K562 (cell line): Measurements from ENCODE around the gene PHLDA3. TPM values are rescaled to one million over a fixed set of nuclear protein-coding genes. Genes with fewer than 3 reads are reported as not detected.

Source experiments
- ATAC-seq: fragments of 200-7000 bp; cut with Tn5 transposase; 3 replicates; pipeline ENCODE4 v1.9.1; 2020; ENCODE audit warnings: moderate library complexity
- BruUV-seq: library from RNA; stranded (reverse); fragments of 400-500 nt; replicated peaks from 2 replicates; lab custom pipeline; 2021; lab: Mats Ljungman, UMichigan
- CTCF ChIA-PET: fragments of 300-600 bp; formaldehyde crosslinking; extraction: SDS; loops from one replicate; lab custom pipeline; 2021; ENCODE audit warnings: low intra/inter-chr PET ratio; lab: Yijun Ruan, JAX
- POLR2A ChIA-PET: fragments of 300-600, 350-650 bp; sonication (Branson Sonifier 250); formaldehyde crosslinking; extraction: SDS; loops from one replicate; lab custom pipeline; 2021; ENCODE audit warnings: antibody characterized with exemption, inconsistent platforms; lab: Yijun Ruan, JAX
- DNase-seq, 4 experiments: peaks; one replicate each; pipeline versions ENCODE4 v3.0.0 to v3.0.0-alpha.2; 2011 to 2018; ENCODE audit warnings: low spot score in 3 of 4, mixed read lengths in 3 of 4; ENCODE audit errors: extremely low read depth in 1 of 4
- FAIRE-seq: peaks from 2 replicates; lab custom pipeline; 2011; peaks lifted over from hg19 to GRCh38; lab: Jason Lieb, UNC
- H2AFZ ChIP-seq: 2 replicates; pipeline ENCODE4 v1.6.0; 2011; ENCODE audit warnings: low read depth, low read length, control low read depth, inconsistent platforms
- H3K27ac ChIP-seq: fragments of 200-600 bp; 3 replicates; pipeline ENCODE4 v1.8.0; 2011; ENCODE audit warnings: low read depth, mild to moderate bottlenecking, control low read depth, inconsistent platforms, low read length, moderate library complexity, mixed read lengths; ENCODE audit errors: extremely low read depth
- H3K27me3 ChIP-seq, 2 experiments: fragments of 300-600 bp in 1 of 2; 2 replicates in 1 of 2; 3 replicates in 1 of 2; pipeline versions ENCODE4 v1.6.0 to v1.8.0; 2011; ENCODE audit warnings: inconsistent platforms in 2 of 2, low read length in 2 of 2, mild to moderate bottlenecking in 1 of 2, mixed read lengths in 1 of 2, moderate library complexity in 1 of 2; ENCODE audit not compliant: control insufficient read depth in 2 of 2, insufficient read depth in 2 of 2
- H3K36me3 ChIP-seq: fragments of 300-600 bp; 3 replicates; pipeline ENCODE4 v1.8.0; 2011; ENCODE audit warnings: mild to moderate bottlenecking, low read length, inconsistent platforms; ENCODE audit not compliant: control insufficient read depth, insufficient read depth
- H3K4me1 ChIP-seq, 2 experiments: fragments of 200-600 bp in 1 of 2; replicated peaks in 1 of 2; 2 replicates in 1 of 2; 3 replicates in 1 of 2; pipeline versions ENCODE4 v1.5.1 to v1.8.0; 2011; ENCODE audit warnings: inconsistent platforms in 2 of 2, low read length in 2 of 2, mild to moderate bottlenecking in 1 of 2, mixed read lengths in 1 of 2, moderate library complexity in 1 of 2; ENCODE audit not compliant: control insufficient read depth in 2 of 2, insufficient read depth in 2 of 2
- H3K4me2 ChIP-seq: 2 replicates; pipeline ENCODE4 v1.6.1; 2011; ENCODE audit warnings: low read length, control low read depth, inconsistent platforms, mixed read lengths; ENCODE audit not compliant: insufficient read depth
- H3K4me3 ChIP-seq: fragments of 200-600 bp; sonication (generic), shearing (Covaris generic); 2 replicates; pipeline ENCODE4 v1.5.1; 2016; ENCODE audit warnings: control low read depth, inconsistent platforms
- H3K79me2 ChIP-seq: fragments of 200-600 bp; 3 replicates; pipeline ENCODE4 v1.8.0; 2011; ENCODE audit warnings: low read length, inconsistent platforms; ENCODE audit not compliant: control insufficient read depth, insufficient read depth
- H3K9ac ChIP-seq, 2 experiments: 2 replicates each; pipeline versions ENCODE4 v1.6.0 to v1.6.1; 2011; ENCODE audit warnings: low read depth in 2 of 2, low read length in 2 of 2, control low read depth in 1 of 2, inconsistent platforms in 1 of 2, mild to moderate bottlenecking in 1 of 2, mixed read lengths in 1 of 2; ENCODE audit not compliant: insufficient read depth in 1 of 2
- H3K9me1 ChIP-seq: one replicate; pipeline ENCODE4 v1.6.0; 2011; ENCODE audit warnings: inconsistent platforms, mild to moderate bottlenecking, low read length, moderate library complexity; ENCODE audit not compliant: control insufficient read depth, insufficient read depth
- H3K9me3 ChIP-seq: replicated peaks from 2 replicates; pipeline ENCODE4 v1.5.1; 2011; ENCODE audit warnings: low read depth, low read length, inconsistent platforms; ENCODE audit not compliant: control insufficient read depth, insufficient read depth
- H4K20me1 ChIP-seq: replicated peaks from 2 replicates; pipeline ENCODE4 v1.6.1; 2011; ENCODE audit warnings: low read length, inconsistent platforms, mixed read lengths; ENCODE audit not compliant: control insufficient read depth, insufficient read depth
- ATF7 ChIP-seq: fragments of 450-650 bp; IDR thresholded peaks from 2 replicates; pipeline ENCODE4 v1.7.1; 2014; ENCODE audit warnings: mild to moderate bottlenecking, moderate library complexity
- BCL6 ChIP-seq: fragments of 250-450 bp; sonication (Bioruptor Pico); IDR thresholded peaks from 2 replicates; pipeline ENCODE4 v1.4.0; 2020
- CBX3 ChIP-seq, 2 experiments: IDR thresholded peaks; 1 replicate in 1 of 2; 2 replicates in 1 of 2; pipeline ENCODE4 v1.6.1; 2012; ENCODE audit warnings: inconsistent platforms in 2 of 2, low read length in 2 of 2, borderline replicate concordance in 1 of 2, control low read depth in 1 of 2
- EWSR1 ChIP-seq: fragments of 450-650 bp; IDR thresholded peaks from 2 replicates; pipeline ENCODE4 v1.6.1; 2018; ENCODE audit warnings: borderline replicate concordance, mild to moderate bottlenecking, low read depth, moderate library complexity; ENCODE audit not compliant: partially characterized antibody
- FOXJ2 ChIP-seq: fragments of 200-800 bp; sonication (Bioruptor generic); IDR thresholded peaks from 2 replicates; pipeline ENCODE4 v1.6.1; 2016; ENCODE audit warnings: missing genetic modification characterization, missing compliant biosample characterization
- HDAC2 ChIP-seq: fragments of 450-650 bp; IDR thresholded peaks from 2 replicates; pipeline ENCODE4 v1.6.1; 2016; ENCODE audit warnings: mild to moderate bottlenecking
- MLLT1 ChIP-seq, 2 experiments: fragments of 450-650 bp; IDR thresholded peaks; 2 replicates each; pipeline ENCODE4 v1.6.1; 2016
- NFYB ChIP-seq: IDR thresholded peaks from 2 replicates; pipeline ENCODE4 v1.6.1; 2011; ENCODE audit warnings: mild to moderate bottlenecking, moderate library complexity; ENCODE audit not compliant: insufficient read length; ENCODE audit errors: extremely low read depth
- PCBP1 ChIP-seq: fragments of 200-400 bp; formaldehyde crosslinking; IDR thresholded peaks from 2 replicates; pipeline ENCODE4 v1.6.1; 2018; ENCODE audit warnings: mild to moderate bottlenecking, low read depth, low read length; ENCODE audit not compliant: poor library complexity, severe bottlenecking
- PPARD ChIP-seq: fragments of 250-450 bp; sonication (Bioruptor Pico); IDR thresholded peaks from 2 replicates; pipeline ENCODE4 v1.8.0; 2022; ENCODE audit warnings: inconsistent platforms, mild to moderate bottlenecking, moderate library complexity
- TAL1 ChIP-seq: fragments of 450-650 bp; IDR thresholded peaks from 2 replicates; pipeline ENCODE4 v1.6.1; 2016; ENCODE audit warnings: mild to moderate bottlenecking
- ZNF274 ChIP-seq: IDR thresholded peaks from 2 replicates; pipeline ENCODE4 v1.6.1; 2011; ENCODE audit warnings: low read depth, mild to moderate bottlenecking, low read length, moderate library complexity, borderline replicate concordance
- WGBS: fragments of 100-300 bp; shearing (Covaris generic); methylation state at CpG from one replicate; pipeline ENCODE4 v1.1.6; 2016; ENCODE audit warnings: low coverage, mixed read lengths; ENCODE audit not compliant: insufficient coverage; ENCODE audit errors: missing lambda C conversion rate; 5-methylcytosine and 5-hydroxymethylcytosine counted together
- in situ Hi-C: fragments of 300-500 bp; cut with MboI; formaldehyde crosslinking; loops from 4 replicates; pipeline ENCODE4 v1.15.0; 2018; ENCODE audit warnings: inconsistent platforms, mixed read lengths
- intact Hi-C: fragments of 100-400 bp; cut with micrococcal nuclease; formaldehyde crosslinking; loops from 2 replicates; pipeline ENCODE4 v1.14.2; 2022
- polyA plus RNA-seq, 8 experiments: library from polyadenylated mRNA; depleted of rRNA in 4 of 8; stranded (reverse) in 5 of 8; unstranded in 3 of 8; fragments of >200 nt; fragmentation: Nextera tagmentation in 2 of 8; fragmentation: Illumina TruSeq in 1 of 8; extraction: Ambion mirVana in 2 of 8; extraction: Trizol in 1 of 8; gene quantifications; 2 replicates each; pipeline versions ENCODE4 v1.2.1 to v1.2.3, GENCODE V29; 2011 to 2014; ENCODE audit warnings: inconsistent platforms in 1 of 8, missing spikeins in 1 of 8
- total RNA-seq, 7 experiments: library from RNA; depleted of rRNA in 6 of 7; stranded (reverse); fragments of >200 nt in 6 of 7; fragmentation: Illumina TruSeq in 2 of 7; extraction: Trizol in 2 of 7; gene quantifications; 2 replicates each; pipeline versions ENCODE4 v1.2.1 to v1.2.3, GENCODE V29; 2011 to 2021; ENCODE audit warnings: low replicate concordance in 1 of 7
- TF ChIP-seq, protein P1 (sequence below): sonication (generic); formaldehyde crosslinking; IDR thresholded peaks from 2 replicates; pipeline ENCODE4 v1.8.0; 2022; ENCODE audit warnings: mild to moderate bottlenecking, low read depth, missing genetic modification reagents
- TF ChIP-seq, protein P2 (sequence below), 2 experiments: fragments of 450-650 bp in 1 of 2; sonication (generic) in 1 of 2; formaldehyde crosslinking; conservative IDR thresholded peaks; 2 replicates each; pipeline versions ENCODE4 v1.4.0 to v1.8.1; 2020 to 2022; ENCODE audit warnings: mild to moderate bottlenecking in 1 of 2, missing genetic modification reagents in 1 of 2

Gene PHLDA3
- total and polyA plus RNA-seq, 9 of the 15 experiments (the other 6 are each of a cell fraction or from before 2014, with no cell fraction given), result 0.11 to 0.27 TPM; not detected in 7

DNA sequence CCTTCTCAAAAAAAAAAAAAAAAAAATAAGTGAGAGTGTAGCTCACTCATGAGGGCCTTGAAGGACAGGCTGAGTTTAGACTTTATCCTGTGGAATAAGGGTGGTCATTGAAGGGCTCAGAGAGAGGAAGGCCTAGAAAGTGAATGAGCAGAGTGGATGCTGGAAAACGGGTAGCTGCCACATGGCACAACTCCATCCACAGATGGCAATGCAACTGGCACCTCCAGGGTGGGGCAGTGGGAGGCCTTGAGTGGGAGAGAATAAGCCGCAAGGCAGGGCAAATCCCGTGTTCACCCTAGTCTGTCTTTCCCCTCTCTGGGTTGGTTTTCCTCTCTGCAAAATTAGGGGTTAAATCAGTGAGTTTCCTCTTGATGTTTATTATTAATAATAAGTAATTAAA, 50.5 kb downstream of the PHLDA3 start:
- Histone ChIP-seq H4K20me1 (peaks cover 8% of the 10 kb centered on the region; the same call in 1 of the 2 replicates), H3K27ac (no peak overlapping the region), H3K4me2 (no peak overlapping the region), H3K36me3 (no peaks in the 10 kb centered on the region), H3K9me1 (peaks cover 12% of the 10 kb centered on the region), H2AFZ (no peak overlapping the region), H3K9ac (no peak overlapping the region), H3K9me3 (no peaks in the 10 kb centered on the region), H3K79me2 (no peaks in the 10 kb centered on the region), H3K4me3 (no peak overlapping the region), H3K4me1 (no peaks in the 10 kb centered on the region), H3K27me3 (peaks cover 47 to 60% of the 10 kb centered on the region in 2 experiments; a peak in 4 of 5 replicates)
- in situ Hi-C loops (no loop called here), intact Hi-C loops (no loop called here)
- 3% methylated on average over 3 of the region's 3 CpGs for WGBS
- no TSS peak for BruUV-seq
- DNase-seq (no peak), ATAC-seq (no peak), FAIRE-seq (no peak)
- ChIA-PET CTCF (no interaction called here), POLR2A (interaction anchor here (0.6 to 0.7 kb wide), 2 partner anchors 18 to 1527 kb away, joined by 3 read pairs; no protein-coding TSS in a partner anchor)
- no peak for TF ChIP-seq TAL1
- TF ChIP-seq, protein P1, sequence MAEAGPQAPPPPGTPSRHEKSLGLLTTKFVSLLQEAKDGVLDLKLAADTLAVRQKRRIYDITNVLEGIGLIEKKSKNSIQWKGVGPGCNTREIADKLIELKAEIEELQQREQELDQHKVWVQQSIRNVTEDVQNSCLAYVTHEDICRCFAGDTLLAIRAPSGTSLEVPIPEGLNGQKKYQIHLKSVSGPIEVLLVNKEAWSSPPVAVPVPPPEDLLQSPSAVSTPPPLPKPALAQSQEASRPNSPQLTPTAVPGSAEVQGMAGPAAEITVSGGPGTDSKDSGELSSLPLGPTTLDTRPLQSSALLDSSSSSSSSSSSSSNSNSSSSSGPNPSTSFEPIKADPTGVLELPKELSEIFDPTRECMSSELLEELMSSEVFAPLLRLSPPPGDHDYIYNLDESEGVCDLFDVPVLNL (CRISPR knock-in tag), result no peak
- TF ChIP-seq CBX3 (IDR thresholded peaks at IDR 0.05; ENCODE audit: borderline replicate concordance in 1 of 2, low read length in 2 of 2), result no peak
- no peak for TF ChIP-seq EWSR1
- no peak for TF ChIP-seq ATF7
- TF ChIP-seq BCL6 (CRISPR knock-in tag), result no peak
- TF ChIP-seq MLLT1 (IDR thresholded peaks at IDR 0.05), result no peak
- TF ChIP-seq HDAC2, result no peak
- TF ChIP-seq ZNF274, result no peak
- TF ChIP-seq PPARD (CRISPR knock-in tag), result no peak
- TF ChIP-seq, protein P2, sequence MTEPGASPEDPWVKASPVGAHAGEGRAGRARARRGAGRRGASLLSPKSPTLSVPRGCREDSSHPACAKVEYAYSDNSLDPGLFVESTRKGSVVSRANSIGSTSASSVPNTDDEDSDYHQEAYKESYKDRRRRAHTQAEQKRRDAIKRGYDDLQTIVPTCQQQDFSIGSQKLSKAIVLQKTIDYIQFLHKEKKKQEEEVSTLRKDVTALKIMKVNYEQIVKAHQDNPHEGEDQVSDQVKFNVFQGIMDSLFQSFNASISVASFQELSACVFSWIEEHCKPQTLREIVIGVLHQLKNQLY (CRISPR knock-in tag; conservative IDR thresholded peaks at IDR 0.05), result no peak
- no peak for TF ChIP-seq FOXJ2 (tag)
- TF ChIP-seq PCBP1, result no peak
- no peak for TF ChIP-seq NFYB
